NCI-H2029 (cell line): ENCODE measurements around the gene LITAFD.
A peak's percentile ranks its signal among the peaks of the same experiment; 100 is the strongest.
"Not testable (repeated sequence)": the region's sequence is repeated elsewhere in the genome, so short reads cannot be mapped to it uniquely, and the experiment has no call there.

Experiments used
- DNase-seq: peaks from one replicate; lab custom pipeline; 2025; lab: John Stamatoyannopoulos, UW

LITAFD gene

DNA sequence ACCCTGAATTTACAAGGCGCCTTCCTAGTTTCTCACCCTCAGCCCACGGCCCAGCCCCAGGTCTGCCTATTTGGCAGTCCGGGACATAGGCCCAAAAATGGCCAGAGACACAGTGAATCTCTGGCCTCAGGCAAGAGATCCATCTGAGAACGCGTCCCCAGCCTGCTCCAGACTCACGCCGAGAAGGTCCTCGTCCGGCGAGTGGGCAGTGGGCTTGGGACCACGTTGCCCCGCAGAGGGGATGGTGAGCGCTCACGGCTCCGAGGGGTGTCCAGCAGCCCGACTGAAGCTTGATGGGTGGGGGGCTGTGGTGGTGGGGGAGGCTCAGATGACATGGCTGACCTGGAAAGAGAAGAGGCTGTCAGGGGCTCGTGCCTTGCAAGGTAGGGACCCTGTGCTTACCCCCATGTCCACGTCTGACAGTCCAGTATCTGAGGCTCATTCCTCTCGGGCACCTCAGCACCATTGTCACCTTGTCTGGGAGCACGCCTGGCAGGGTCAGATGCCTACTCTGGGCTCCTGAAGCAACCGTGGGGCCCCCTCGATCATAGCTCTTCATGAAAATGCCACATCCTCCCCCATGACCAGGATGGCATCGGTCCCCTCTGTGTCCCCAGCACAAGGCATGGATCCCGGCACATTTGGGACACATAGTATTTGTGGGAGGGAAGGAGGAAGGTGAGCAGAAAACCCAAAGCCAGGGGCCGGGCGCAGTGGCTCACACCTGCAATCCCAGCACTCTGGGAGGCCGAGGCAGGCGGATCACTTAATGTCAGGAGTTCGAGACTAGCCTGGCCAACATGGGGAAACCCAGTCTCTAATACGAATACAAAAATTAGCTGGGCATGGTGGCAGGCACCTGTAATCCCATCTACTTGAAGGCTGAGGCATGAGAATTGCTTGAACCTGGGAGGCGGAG, 22.9 kb upstream of the LITAFD start:
- DNase-seq, result no peak

DNA sequence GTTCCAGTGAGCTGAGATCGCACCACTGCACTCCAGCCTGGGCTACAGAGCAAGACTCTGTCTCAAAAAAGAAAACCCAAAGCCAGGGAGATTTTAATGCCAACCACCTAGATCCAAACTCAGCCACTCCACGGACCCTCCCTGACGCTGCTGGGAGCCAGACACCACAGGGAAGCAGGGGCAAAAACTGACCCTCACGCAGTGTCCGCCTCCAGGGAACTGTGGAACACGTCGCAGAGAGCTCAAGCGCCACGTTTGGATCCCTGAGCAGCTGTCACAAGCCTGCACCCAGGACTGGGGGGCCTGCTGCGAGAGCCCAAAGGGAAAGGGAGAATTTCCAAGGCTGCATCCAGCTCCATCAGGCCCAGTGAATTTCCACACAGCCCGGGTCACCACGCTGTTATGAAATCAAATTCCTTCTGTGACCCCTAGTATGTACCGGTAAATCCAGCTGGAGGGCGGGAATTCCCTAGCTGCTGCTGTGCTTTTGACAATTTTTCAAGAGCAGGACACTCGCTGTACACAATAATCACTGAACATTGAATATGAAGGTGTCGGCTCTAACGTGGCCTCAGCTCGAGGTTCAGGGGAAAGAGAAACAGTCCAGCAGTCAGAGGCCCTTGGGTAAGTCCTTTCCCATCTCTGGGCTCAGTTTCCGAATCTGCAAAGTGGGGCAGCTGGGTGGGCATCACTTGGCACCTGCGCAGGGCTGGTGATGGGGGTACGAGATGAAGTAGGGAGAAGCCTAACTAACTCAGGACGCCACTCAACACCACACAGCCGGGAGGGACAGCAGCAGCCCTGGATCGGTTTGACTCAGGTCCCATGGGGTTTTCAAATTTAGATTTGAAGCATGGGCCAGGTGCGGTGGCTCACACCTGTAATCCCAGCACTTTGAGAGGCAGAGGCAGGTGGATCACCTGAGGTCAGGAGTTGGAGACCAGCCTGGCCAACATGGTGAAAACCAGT, 22.0 kb upstream of the LITAFD start:
- DNase-seq, result no peak

DNA sequence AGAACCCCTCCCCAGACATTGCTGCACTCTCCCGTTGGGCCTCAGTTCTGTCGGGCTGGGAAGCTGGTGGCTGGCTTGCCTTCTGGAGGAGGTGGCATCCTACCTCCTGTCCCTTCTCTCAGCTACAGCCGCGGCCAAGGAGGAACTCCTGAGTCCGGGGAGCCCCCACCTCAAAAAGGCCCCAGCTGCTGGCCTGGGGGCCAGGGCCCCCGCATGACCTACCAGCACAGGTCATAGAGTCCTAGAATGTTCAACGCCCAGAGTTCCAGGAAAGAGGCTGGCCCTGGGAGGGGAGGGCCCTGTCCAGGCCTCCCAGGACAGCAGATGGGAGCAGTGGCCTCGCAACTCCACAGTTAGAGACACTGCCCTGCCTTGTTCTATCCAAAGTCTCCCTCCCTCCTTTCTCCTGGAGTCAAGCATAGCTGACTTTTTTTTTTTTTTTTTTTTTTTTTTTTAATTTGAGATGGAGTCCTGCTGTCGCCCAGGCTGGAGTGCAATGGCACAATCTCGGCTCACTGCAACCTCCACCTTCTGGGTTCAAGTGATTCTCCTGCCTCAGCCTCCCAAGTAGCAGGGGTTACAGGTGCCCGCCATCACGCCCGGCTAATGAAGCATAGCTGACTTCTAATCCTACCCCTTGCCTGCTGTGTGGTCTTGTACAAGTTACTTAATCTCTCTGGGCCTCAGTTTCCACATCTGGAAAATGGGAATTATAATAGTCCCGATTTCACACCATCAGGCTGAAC, 20.4 kb upstream of the LITAFD start:
- DNase-seq, result no peak

DNA sequence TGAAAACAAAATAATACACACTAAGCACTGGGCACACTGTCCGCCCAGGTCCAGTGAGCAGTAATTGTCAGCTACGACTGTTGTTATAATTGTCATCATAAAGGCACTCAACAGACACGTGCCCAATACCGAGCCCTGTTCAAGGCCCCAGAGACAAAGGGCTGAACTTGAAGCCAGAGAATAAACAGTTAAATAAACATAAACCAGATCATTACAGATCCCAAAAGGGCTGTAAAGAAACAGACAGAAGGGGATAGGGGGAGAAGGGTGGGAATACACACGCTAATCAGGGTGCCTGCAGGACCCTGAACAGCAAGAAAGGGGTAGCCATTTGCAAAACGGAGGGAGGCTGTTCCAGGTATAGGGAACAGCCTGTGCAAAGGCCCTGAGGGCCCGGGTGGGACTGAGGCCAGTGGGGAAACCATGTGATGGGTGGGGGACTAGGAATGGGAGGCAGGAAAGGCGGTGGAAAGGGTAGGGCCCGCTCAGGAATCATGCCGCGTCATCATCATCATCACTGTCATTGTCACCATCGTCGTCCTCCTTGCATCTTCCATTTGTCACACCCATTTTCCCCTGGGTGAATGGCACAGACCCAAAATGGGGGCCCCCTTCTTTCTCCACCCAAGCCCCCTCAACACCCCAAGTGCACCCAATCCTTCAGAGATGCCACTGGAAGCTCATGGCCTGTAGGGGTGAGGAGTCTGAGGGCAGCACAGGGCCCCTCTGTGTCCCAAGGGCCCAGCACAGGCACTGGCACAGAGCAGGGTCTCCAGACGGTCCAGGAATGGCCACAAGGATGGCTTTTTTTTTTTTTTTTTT, 19.6 kb upstream of the LITAFD start:
- DNase-seq, result no peak

DNA sequence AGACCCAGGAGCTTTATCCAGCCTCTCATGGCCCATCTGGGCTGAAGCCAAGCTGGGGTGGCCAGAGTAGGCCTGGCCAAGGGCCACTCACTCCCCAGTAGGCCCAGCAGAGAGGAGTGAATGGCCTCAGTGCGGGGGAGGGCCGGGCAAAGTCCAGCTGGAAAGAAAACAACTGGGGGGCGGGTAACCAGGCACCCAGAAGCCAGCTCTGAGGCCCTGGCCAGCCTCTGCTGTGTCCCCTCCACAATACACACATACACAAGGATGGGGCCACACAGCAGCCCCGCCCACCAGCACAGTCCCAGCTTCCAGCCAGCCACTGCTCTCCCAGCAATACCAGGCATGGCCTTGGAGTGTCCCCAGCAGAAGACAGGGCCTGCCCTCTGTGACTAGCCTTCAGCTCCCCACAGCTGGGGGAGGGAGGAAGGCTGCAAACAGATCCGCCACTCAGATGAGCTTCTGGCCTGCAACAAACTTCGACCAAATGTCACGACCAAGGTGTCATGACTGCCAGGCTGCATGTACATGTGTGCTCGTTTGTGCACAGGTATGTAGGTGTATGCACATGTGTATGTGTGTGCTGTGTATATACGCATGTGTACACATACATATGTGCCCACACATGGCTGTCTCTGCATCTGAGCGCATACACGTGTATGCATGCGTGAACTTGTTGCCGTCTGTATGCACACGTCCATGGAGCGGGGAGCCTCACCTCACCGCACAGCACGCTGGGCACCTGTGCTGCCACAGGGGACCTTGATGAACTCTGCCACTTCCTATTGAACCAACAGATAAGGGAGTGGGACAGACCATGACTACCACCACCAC, 18.3 kb upstream of the LITAFD start:
- no peak for DNase-seq

DNA sequence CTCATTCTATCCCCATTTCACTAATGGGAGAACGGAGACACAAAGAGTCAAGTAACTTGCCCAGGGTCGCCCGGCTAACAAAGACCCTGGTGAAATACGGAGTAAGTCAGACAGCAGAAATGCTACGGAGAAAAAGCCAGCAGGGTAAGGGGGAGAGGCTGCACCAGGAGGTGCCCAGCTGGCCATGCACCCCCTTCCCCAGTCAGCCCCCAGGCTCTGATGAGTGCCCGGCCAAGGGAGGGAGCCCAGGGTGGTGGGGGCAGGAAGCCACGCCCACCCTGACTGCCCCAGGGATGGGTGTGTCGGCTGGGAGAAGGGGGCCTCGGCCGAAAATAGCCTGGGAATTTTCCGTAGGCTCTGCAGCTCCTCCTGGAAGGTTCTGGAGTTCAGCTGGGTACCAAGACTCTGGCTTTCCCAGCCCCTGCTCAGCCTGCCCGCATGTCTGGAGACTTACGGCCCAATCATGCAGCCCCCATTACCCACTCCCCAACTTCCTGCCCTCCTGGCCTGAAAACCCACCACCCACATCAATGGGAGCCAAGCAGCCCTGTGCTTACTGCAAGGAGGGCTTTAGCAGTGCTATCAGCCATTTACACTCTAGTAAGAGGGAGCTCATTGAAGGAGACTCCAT, 17.6 kb upstream of the LITAFD start:
- no peak for DNase-seq

DNA sequence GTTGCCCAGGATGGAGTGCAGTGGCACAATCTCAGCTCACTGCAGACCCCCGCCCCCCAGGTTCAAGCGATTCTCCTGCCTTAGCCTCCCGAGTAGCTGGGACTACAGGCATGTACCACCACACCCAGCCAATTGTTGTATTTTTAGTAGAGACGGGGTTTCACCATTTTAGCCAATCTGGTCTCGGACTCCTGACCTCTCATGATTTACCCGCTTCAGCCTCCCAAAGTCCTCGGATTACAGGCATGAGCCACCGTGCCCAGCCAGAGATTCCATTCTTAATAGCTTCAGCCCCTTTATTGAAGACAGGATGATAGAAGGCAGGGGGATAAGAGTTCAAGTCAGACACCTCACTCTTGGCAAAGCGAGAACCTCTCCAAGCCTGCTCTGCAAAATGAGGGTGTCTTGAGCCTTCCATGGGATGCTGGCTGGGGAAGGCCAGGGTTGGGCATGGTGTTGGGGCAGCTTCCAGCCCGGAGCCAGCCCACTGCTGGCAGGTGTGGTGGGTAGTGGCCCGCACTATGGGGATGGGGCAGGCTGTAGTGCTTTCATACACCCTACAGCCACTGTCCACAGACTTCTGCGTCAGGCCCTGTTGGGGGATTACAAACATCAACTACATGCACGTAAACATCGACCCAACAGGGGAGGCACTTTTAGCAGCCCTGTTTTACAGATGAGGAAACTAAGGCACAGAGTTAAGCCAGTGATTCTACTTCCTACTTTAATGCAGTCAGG, 16.8 kb upstream of the LITAFD start:
- no peak for DNase-seq

DNA sequence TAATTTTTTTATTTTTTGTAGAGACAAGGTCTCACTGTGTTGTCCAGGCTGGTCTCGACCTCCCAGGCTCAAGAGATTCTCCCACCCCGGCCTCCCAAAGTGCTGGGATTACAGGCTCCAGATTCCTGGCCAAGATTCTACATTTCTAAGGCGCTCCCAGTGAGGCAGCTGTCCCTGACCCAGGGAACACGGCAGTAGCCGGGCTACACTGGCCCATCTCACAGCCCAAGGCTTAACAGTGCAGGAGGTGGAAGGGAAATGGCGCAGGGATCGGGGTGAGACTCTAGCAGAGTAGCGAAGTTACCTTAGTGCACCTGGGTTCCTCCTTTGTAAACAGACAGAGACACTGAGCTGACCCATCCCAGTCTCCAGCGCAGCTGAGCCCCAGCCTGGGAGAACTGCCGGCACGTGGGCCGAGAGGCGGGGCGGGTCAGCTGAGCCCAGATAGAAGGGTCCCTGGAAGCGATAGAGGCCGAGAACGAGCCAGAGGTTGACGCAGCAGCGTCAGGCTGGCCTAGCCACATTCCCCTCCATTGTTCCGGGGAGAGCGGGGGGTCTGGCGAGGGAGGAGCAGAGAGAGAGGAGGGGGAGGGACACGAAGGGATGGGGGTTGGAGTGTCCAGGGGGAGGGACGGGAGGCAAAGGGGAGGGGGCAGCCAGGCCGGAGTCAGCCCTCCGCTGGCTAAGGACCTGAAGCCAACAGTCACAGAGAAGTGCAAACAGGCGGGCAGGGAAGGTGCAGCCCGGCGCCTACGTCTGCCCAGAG, 15.8 kb upstream of the LITAFD start:
- no peak for DNase-seq

DNA sequence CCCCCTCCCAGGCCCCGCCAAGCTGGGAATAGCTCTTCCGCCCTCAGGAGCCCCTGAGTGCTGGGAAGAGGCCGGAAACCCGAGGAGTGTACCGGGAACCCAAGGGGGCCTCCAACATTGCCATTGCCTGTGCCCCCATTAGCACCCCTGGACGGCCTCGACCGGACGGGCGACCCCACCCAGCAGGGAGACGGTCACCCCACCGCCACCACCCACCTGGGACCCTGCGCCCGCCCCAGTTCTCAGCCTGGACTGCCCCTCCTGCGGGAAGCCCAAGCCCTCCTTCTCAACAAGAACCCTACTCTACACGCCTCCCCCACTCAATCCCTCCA, 15.3 kb upstream of the LITAFD start:
- DNase-seq, result no peak

DNA sequence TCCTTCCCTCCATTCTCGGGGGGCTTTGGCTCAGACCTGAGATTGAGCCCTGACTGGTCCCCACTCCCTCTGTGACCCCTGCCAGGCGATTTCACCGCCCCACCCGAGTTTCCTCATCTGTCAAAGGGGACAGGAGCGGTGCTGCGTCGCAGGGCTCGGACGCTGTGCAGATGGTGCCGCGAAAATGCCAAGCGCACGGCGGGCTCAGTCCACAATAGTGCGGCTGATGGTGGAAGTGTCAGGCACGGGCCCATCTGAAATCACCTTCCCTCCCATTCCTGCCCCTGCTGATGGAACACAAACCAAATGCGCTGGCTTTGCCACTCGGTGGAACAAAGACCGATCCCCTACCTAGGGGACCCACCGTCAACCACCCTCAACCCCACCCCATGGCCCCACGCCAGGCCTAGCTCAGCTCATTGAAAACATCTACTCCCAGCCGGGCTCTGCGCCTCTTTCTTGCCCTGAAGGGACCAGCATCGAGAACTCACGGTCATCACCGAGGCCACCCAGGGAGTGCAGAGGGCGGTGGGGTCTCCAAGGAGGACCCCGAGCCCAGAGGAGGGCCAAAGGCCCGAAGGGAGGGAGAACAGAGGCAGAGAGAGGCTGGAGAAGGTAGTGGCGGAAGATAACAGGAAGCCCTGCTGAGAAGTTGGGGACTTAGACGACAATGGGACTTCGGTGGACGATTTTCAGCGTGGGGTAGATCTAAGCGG, 14.8 kb upstream of the LITAFD start:
- no peak for DNase-seq

DNA sequence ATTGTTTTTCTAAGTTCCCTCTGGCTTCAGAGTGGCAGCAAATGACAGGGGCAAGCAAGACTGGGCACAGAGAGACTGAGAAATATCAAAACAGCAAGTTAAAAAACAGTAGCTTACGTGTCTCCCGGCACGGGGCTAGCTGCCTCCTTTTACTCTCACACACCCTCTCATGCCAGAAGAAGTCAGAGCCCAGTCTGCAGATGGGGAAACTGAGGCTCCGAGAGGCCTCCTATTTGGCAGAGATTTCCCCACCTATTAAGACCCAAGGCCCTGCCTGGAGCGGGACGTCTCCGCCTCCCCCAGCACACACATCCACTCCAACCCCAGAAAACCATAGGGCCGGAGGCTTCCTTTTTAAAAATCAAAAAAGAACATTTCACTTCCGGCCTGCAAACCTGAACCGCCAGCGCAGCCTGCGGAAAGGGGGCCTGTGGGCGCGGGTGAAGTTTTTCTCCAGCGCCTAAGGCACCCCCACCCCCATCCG, 14.2 kb upstream of the LITAFD start:
- DNase-seq, result no peak

DNA sequence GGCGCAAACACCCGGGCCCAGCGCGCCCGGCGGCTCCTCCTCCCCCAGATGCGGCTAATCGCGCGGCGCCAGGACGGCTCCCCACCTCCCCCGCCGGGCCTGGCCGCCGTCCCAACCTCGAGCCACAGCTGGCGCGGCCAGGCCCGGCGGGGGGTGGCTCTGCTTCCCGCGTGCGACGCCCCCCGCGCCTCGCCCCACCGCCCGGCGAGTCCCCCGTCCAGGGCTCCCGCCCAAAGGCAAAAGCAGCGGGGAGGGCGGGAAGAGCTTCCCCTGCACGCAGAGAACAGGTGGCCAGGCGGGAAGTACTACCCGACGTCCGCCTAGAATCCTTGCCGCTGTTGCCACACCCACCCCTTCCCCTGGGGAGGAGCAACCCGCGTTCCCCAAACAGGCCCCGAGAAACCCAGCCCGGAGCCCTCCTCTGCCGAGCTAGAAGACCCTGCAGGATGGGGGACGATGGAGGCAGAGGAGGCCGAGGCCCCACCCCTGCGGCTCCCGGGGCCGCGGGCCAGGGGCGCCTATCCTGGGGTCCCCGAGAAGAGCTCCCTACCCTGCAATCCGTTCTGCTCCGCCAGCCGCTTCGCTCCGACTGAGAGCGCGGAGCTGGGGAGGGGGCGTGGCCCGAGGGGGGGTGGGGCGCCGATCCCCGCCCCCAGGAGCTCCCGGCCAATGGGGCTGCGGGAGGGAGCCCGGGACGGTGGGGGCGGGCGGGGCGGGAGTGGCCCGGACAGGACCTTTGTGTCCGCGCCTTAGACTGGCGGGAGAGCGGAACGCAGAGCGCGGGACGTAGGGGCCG, 13.5 kb upstream of the LITAFD start, which contains the start of gene CARHSP1:
Gene CARHSP1, minus strand, starts transcription at position 591 of the 796 bp plus-strand sequence. CDS start 9,678 bp downstream, outside the sequence.
- peak; percentile 92 for DNase-seq

DNA sequence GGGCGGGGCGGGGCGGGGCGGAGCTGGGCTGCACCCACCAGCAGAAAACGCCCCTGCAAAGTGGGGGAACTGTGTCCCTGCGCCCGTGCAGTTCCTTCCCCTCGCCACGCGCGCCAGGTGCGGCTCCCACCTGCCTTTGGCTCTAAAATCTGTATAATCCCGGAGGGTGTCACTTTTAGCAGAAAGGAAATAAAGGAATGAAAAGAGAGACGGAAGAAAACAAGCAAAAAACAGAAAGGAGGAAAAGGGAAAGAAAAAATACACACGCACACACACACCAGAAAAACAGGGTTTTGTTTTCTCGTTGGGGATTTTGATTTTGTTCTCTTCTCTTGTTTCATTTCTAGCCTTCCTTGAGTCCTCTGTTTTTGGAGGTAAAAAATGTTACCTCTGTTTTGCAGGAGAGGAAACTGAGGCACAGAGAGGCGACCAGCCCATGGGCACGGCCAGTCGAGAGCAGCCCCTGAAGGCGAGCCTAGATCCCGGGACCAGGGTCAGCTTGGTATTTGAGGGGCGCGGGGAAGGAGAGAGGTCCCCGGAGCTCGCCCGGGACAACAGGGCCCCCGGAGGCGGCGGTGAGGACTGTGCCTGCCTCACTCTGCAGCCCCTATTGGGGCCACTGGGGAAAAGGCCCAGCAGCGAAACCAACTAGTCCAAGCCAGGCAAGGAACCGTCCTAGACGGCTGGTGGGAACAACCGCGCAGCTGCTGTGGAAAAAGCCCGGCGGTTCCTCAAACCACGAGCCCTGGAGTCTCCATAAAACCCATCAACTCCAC, 12.8 kb upstream of the LITAFD start:
- no peak for DNase-seq

DNA sequence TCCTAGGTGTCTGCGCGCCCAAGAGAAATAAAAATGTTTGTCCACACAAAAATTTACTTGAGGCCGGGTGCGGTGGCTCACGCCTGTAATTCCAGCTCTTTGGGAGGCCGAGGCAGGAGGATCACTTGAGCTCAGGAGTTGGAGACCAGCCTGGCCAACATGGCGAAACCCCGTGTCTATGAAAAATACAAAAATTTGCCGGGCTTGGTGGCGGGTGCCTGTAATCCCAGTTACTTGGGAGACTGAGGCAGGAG, 12.2 kb upstream of the LITAFD start:
- not testable (repeated sequence) for DNase-seq

DNA sequence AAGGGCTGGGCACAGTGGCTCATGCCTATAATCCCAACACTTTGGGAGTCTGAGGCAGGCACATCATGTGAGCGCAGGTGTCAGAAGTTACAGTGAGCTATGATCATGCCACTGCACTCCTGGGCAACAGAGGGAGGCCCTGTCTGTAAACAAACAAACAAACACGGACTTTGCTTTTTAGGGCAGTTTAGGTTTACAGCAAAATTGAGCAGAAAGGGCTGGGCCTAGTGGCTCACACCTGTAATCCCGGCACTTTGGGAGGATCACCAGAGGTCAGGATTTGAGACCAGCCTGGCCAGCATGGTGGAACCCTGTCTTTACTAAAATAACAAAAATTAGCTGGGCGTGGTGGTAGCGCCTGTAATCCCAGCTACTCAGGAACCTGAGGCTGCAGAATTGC, 10.1 kb upstream of the LITAFD start:
- DNase-seq, result no peak
